Ovary (tissue), 3 donors: ENCODE measurements around the gene BACH2.

ENCODE experiments used
- EP300 ChIP-seq: sonication (generic); formaldehyde crosslinking; IDR thresholded peaks from one replicate; pipeline ENCODE4 v1.6.1; 2017; ENCODE audit warnings: antibody characterized with exemption
- POLR2A ChIP-seq: fragments of 450-650 bp; IDR thresholded peaks from one replicate; pipeline ENCODE4 v1.6.1; 2017; ENCODE audit warnings: antibody characterized with exemption, mild to moderate bottlenecking, moderate library complexity
- TF ChIP-seq, protein P1 (sequence below), 3 donors: fragments of 450-650 bp in 2 of 3; fragments of 200-600 bp in 1 of 3; IDR thresholded peaks; one replicate each; pipeline versions ENCODE4 v1.5.1 to v1.8.0; 2016 to 2022; ENCODE audit warnings: antibody characterized with exemption in 3 of 3, mild to moderate bottlenecking in 1 of 3
- donor health status: DM: no; HTN: no; CAD: no.

DNA sequence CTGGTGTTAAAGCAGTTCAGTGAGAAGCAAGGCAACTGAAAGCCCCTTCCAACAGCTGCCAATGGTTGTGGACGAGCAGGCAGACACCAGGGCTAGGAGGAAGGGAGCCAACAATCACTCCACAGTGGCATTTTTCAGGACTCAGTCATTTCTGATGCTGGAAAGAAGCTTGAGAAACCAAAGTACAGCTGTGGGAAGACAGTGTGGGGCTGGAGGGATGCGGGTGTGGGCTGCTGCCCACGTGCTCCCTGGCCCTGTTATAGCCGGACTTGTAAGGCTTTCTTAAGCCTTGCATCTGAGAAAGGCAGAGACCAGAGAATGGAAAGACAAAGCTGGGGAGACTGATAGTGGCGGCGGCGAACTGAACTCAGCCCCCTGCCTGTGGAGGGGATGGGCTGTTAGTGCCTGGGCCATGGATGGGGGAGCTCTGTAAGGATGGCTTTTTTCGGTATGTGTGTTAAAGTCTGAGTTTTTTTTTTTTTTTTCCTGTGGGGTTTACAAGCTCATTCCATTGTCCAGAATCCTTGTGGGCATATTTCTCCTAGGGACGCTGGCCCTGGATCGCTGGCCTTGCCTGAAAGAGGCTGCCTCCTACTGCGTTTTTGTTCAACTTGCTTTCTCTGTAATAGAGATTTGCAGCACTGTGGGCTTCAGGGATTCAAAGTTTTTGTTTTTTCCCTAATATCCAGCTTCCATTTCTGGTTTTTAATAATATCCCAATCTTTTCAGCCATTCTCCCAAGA, 310.7 kb downstream of the BACH2 start:
- TF ChIP-seq, protein P1, sequence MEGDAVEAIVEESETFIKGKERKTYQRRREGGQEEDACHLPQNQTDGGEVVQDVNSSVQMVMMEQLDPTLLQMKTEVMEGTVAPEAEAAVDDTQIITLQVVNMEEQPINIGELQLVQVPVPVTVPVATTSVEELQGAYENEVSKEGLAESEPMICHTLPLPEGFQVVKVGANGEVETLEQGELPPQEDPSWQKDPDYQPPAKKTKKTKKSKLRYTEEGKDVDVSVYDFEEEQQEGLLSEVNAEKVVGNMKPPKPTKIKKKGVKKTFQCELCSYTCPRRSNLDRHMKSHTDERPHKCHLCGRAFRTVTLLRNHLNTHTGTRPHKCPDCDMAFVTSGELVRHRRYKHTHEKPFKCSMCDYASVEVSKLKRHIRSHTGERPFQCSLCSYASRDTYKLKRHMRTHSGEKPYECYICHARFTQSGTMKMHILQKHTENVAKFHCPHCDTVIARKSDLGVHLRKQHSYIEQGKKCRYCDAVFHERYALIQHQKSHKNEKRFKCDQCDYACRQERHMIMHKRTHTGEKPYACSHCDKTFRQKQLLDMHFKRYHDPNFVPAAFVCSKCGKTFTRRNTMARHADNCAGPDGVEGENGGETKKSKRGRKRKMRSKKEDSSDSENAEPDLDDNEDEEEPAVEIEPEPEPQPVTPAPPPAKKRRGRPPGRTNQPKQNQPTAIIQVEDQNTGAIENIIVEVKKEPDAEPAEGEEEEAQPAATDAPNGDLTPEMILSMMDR (IDR thresholded peaks at IDR 0.05), result no peak
- no peak for TF ChIP-seq POLR2A
- no peak for TF ChIP-seq EP300
